ENCODE data around the gene ARHGAP10.

Gene ARHGAP10

GRCh38 chr4:147828331-147828905, 96.5 kb downstream of the ARHGAP10 start:
- DNase-seq = no peak

- DNase-seq = no peak
Measured at GRCh38 chr4:147829401-147830101, 97.7 kb downstream of the ARHGAP10 start.

DNA sequence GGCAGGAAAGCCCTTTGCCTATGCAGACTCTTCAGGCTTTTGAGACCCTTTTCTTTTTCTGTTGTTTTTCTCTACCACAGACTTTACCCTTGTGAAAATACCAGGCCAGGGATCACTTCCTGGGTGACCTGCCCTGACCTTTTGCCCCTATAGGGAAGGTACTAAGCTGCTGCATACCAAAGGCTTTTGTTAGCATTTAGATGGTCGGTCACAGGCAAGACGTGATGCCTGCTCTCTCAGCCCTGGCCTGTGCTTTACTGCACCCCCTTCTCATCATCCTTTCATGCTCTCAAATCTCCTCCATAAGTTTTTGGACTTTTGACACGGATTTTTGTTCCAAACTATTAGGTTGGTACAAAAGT, 98.2 kb downstream of the ARHGAP10 start:
- DNase-seq = no peak

DNA sequence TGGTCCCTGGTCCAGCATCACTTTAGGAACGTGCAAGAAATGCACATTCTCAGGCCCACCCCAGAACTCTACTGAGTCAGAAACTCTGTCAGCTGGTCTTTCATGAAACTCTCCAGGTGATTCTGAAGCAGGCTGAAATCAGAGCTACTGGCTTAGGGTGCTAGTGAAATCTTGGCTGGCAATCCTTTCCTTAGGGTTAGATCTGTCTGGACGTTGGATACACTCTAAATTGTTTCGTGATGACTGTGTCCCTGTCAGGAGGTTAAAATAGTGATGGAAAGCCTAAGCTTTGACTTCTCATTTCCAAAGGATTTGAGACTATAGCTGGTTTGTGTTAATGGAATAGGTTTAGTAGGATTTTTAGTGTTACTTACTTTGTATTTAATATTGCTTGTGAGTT, 99.1 kb downstream of the ARHGAP10 start:
- DNase-seq = no peak

DNA sequence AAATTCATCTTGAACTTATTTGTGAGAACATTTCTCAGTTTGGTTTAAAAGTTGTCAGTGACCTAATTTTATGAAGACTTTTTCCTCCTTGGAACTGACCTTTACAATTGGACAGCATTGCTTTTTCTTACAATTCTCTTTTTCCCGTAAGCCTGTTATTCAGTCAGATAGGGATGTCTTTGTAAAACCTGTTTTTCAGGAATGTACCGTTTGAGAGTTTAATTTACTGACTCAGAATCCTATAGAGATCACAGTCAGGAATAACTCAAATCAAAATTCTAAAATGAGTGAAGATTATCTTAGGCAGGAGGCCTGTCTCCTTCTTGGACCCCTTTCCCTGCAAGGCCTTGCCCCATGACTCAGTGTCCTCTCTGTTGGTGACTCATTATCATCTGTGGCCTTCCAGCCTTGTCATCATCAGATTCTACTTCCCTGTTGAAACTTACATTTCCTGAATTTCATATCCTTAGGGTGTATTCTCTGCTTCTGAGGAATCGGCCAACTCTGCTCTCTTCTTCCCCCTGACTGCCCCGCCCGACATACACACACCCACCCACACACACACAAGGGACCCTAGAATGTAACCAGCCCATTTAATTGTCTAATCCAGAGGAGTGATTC, 99.8 kb downstream of the ARHGAP10 start:
- DNase-seq = no peak

DNA sequence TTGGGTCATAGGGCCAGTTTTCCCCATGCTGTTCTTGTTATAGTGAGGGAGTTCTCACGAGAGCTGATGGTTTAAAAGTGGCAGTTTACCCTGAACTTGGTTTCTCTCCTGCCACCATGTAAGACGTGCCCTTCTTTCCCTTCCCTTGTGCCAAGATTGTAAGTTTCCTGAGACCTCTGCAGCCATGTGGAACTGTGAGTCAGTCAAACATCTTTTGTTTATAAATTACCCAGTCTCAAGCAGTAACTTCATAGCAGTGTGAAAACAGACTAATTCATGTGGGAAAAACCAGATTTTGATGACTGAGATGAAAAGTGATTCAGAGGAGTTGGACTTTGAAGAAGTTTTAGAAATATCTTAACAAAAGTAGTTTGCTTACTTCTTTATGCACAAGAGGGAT, 101.4 kb downstream of the ARHGAP10 start:
- no peak for DNase-seq

DNA sequence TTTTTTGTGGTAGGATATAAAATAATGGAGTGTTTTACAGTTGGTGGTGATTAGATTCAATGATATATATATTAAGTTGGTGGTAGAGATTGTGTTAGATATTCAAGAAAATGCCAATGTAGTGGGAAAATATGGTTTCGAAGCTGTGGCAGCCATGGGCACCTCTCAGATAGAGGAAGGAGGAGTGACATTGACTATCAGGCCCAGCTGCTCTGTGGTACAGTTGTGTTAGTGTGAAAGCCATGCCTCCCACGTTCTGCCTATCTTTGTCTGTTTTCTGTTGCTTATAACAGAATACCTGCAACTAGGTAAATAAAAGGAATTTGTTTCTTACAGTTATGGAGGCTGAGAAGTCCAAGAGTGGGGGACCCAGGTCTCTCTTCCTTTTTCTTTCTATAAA, 101.9 kb downstream of the ARHGAP10 start:
- no peak for DNase-seq

GRCh38 chr4:147834480-147834879, 102.6 kb downstream of the ARHGAP10 start:
- no peak for DNase-seq

DNA sequence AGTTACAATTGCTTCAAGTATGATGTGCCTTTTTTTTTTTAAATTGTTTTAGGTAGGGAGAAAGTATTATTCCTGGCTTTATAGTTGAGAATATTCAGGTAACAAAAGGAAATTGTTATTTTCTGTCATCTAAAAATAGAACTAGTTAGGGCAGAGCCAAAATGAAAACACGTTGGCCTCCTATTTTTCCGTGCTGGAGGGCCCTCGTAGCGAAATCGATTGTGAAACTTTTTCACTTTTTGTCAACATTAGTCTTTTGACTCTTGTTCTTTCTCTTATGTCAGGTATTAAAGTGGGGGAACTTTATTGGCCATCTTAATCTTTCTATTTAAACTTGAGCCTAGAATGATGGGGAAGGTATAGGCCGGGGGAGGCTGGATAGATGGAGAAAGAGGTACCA, 104.9 kb downstream of the ARHGAP10 start:
- no peak for DNase-seq

GRCh38 chr4:147837435-147837834, 105.5 kb downstream of the ARHGAP10 start:
- DNase-seq = no peak

GRCh38 chr4:147837854-147838253, 106.0 kb downstream of the ARHGAP10 start:
- DNase-seq = no peak

DNA sequence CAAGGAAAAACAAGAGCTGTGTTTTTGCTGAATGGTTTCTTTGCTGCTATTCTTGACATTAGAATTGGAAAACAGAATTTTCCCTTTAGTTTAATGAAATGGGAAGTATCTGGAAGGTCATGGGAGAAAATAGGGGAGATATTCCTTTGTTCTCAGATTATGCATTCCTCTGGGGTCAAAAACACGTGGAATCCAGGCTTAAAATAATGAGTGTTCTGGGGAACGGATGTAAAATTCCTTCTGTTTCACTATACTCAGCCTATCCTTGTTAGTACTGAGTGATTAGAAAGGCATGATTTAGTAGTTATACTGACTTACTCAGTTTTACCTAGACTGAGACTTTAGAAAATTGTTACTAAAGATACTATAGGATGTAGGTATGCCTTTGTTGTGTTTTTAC, 107.3 kb downstream of the ARHGAP10 start:
- DNase-seq = no peak

- DNase-seq = no peak
Measured at GRCh38 chr4:147839663-147840062, 107.8 kb downstream of the ARHGAP10 start.

DNA sequence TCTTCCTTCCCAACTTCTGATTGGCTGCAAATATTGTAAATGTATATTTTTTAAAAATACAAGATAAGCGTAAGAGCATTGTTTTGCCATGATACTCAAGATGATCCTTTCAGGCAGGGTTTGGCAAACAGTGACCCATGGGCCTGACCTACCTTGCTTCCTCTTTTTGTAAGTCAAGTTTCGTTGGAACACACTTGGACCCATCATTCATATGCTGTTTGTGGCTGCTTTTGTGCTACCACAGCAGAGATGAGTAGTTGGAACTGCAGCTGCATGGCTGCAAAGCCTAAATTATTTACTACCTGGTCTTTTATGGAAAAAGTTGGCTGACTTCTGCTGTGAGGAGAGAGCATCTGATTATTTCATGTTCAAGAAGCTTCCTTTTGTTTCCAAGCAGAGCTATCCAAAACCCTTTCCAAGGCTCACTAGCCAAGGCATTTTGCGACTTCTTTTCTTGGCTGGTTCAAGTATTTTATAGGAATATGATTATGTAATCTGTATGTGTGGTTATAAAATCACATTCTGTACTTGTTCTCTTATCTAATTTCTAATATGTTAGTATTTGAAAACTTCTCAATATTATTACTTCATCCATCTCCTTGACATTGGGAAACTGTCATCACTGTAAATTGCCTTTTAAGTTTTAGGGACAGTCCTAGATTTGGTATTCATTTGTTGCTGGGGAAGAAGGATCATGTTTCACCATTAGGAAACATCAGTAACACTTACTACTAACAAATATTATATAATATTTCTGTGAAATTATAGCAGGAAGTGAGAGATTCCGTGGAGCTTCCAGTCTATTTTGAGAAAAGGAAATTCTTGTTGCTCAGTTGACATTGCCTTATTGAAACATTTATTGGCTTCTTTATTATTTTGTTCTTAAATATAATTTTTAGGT, 109.2 kb downstream of the ARHGAP10 start:
- no peak for DNase-seq

- no peak for DNase-seq
Measured at GRCh38 chr4:147842573-147842972, 110.7 kb downstream of the ARHGAP10 start.

DNA sequence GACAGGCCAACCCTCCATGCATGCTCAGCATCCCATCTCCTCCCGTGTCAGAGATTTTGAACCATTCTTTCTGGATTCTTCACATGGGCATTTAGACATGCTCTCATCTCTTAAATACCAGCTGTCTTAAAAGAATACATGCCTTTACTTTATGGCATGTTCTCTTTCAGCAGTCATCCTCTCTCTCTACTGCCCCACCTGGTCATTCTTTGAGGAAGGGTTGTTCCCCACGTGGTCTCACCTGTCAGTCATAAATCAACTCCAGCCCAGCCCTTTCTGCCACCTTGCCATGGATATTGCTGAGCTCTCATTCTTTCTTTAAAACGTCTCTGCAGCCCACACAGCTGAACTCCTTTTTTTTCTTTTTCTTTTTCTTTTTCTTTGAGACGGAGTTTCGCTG, 111.3 kb downstream of the ARHGAP10 start:
- no peak for DNase-seq

DNA sequence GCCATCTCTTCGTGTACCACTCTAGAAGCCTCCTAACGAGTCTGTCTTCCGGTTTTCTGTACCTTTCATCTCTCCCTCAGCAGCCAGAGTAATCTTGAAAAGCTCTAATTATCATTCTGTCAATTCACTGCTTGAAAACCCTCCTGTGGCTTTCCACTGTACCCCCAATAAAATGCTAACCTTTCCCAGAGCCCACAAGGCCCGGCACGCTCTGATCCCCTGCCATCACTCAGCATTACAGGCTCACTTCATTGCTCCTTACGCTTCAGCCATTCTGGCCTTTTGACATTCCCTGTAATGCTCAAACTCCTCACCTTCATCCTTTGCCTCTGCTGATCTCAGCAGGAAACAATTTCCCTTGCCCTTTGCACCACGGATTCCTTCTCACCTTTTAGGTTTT, 112.9 kb downstream of the ARHGAP10 start:
- no peak for DNase-seq

- DNase-seq = no peak
Measured at GRCh38 chr4:147846318-147847155, 114.6 kb downstream of the ARHGAP10 start.

- no peak for DNase-seq
Measured at GRCh38 chr4:147847751-147848590, 116.1 kb downstream of the ARHGAP10 start.

GRCh38 chr4:147848634-147849033, 116.7 kb downstream of the ARHGAP10 start:
- no peak for DNase-seq

GRCh38 chr4:147851135-147851534, 119.2 kb downstream of the ARHGAP10 start:
- no peak for DNase-seq

DNA sequence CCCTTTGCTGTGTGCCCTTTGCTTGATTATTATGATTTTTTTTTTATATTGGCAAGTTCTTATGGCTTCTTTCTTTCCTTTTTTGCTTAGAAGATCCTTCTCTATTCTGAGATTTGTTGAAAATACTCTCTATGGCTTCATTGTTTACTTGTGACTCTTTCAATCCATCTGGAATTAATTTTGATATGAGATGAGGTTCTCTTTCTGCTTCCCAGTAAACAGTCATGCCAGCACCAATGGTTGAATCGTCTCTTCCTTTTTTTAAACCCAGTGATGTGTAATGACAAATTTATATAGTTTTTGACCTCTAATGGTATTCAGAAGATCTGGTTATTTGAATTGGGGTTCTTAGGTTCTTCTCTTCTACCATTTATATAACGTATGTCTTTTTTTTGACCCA, 121.8 kb downstream of the ARHGAP10 start:
- no peak for DNase-seq
